GM12878 (cell line): ENCODE results near the gene LRTM1.

Experiments used
- CEBPZ ChIP-seq: fragments of 150-350 bp; IDR thresholded peaks from 2 replicates; pipeline ENCODE4 v1.6.1; 2016; ENCODE audit warnings: low read depth, low read length
- CHD1 ChIP-seq: IDR thresholded peaks from 2 replicates; pipeline ENCODE4 v1.6.1; 2012; ENCODE audit warnings: low read depth, low read length, improper control_type of control experiment
- JUND ChIP-seq: IDR thresholded peaks from 2 replicates; pipeline ENCODE4 v1.6.1; 2012; ENCODE audit warnings: low read depth, mild to moderate bottlenecking, low read length, improper control_type of control experiment, moderate library complexity
- NR2C2 ChIP-seq: IDR thresholded peaks from 2 replicates; pipeline ENCODE4 v1.6.1; 2011; ENCODE audit warnings: borderline replicate concordance, low read depth; ENCODE audit not compliant: control insufficient read depth, insufficient read length
- POLR2A ChIP-seq: IDR thresholded peaks from 2 replicates; pipeline ENCODE4 v1.6.1; 2011; ENCODE audit warnings: low read depth, mild to moderate bottlenecking, low read length
- RAD21 ChIP-seq: IDR thresholded peaks from 2 replicates; pipeline ENCODE4 v1.6.1; 2011; ENCODE audit warnings: mild to moderate bottlenecking, low read depth, low read length, moderate library complexity; ENCODE audit not compliant: insufficient read depth
- RBBP5 ChIP-seq: fragments of 200-600 bp; sonication (generic); conservative IDR thresholded peaks from 2 replicates; pipeline ENCODE4 v1.6.1; 2016
- SMC3 ChIP-seq: IDR thresholded peaks from 2 replicates; pipeline ENCODE4 v1.6.1; 2011; ENCODE audit warnings: low read length, improper control_type of control experiment, borderline replicate concordance
- TF ChIP-seq, protein P1 (sequence below), 3 experiments: IDR thresholded peaks in 2 of 3; conservative IDR thresholded peaks in 1 of 3; 2 replicates each; pipeline ENCODE4 v1.5.1; 2011; ENCODE audit warnings: low read depth in 3 of 3, low read length in 3 of 3, mild to moderate bottlenecking in 3 of 3, control low read depth in 2 of 3, moderate library complexity in 2 of 3, inconsistent platforms in 1 of 3, mixed read lengths in 1 of 3; ENCODE audit not compliant: control insufficient read depth in 2 of 3, insufficient read depth in 1 of 3; ENCODE audit errors: extremely low read depth in 1 of 3
- TF ChIP-seq, protein P2 (sequence below): IDR thresholded peaks from 2 replicates; pipeline ENCODE4 v1.6.1; 2012; ENCODE audit warnings: mild to moderate bottlenecking, low read depth, low read length

DNA sequence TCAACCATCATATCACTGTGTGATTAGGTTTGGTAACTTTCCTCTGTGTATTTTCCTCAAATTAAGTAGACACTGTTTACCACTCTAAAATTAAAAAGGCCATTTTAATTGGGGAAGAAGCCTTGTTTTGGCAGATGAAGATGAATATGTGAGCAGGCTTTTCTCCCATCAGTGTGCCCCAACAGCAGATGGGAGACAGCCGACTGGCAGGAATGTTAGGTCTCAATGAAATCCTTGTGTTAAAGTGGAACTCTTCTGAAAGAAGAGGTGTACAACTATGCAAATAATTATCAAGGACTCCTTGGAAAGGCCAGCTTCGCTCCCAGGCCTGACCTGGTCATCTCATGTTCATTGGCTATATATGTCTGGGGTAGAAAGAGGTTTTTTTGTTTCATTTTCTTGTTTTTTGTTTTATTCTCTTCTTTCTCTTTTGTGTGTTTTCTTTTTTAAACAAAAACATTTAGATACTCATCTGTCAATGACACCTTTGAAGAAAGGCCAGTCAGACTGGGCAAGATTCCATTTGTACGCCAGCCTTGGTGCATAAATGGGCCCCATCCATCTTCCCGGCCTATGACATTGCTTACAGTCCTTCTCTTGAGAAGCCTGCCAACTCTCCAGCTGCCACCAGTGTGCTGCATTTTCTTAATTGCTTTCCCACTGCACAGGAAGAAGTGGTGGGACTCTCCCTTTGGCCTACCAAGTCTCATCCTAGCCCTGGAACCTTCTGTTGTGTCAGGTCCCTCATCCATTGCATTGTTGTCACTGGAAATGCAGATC lies 25.8 kb downstream of the LRTM1 start:
- TF ChIP-seq CHD1, result no peak
- TF ChIP-seq, protein P1, sequence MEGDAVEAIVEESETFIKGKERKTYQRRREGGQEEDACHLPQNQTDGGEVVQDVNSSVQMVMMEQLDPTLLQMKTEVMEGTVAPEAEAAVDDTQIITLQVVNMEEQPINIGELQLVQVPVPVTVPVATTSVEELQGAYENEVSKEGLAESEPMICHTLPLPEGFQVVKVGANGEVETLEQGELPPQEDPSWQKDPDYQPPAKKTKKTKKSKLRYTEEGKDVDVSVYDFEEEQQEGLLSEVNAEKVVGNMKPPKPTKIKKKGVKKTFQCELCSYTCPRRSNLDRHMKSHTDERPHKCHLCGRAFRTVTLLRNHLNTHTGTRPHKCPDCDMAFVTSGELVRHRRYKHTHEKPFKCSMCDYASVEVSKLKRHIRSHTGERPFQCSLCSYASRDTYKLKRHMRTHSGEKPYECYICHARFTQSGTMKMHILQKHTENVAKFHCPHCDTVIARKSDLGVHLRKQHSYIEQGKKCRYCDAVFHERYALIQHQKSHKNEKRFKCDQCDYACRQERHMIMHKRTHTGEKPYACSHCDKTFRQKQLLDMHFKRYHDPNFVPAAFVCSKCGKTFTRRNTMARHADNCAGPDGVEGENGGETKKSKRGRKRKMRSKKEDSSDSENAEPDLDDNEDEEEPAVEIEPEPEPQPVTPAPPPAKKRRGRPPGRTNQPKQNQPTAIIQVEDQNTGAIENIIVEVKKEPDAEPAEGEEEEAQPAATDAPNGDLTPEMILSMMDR (IDR thresholded peaks at IDR 0.05 in 2 of 3, conservative IDR thresholded peaks at IDR 0.05 in 1 of 3; ENCODE audit: control insufficient read depth in 2 of 3, extremely low read depth in 1 of 3, insufficient read depth in 1 of 3, low read depth in 3 of 3, low read length in 3 of 3), result no peak
- TF ChIP-seq RBBP5, result no peak
- no peak for TF ChIP-seq JUND
- no peak for TF ChIP-seq NR2C2
- TF ChIP-seq CEBPZ, result no peak
- TF ChIP-seq, protein P2, sequence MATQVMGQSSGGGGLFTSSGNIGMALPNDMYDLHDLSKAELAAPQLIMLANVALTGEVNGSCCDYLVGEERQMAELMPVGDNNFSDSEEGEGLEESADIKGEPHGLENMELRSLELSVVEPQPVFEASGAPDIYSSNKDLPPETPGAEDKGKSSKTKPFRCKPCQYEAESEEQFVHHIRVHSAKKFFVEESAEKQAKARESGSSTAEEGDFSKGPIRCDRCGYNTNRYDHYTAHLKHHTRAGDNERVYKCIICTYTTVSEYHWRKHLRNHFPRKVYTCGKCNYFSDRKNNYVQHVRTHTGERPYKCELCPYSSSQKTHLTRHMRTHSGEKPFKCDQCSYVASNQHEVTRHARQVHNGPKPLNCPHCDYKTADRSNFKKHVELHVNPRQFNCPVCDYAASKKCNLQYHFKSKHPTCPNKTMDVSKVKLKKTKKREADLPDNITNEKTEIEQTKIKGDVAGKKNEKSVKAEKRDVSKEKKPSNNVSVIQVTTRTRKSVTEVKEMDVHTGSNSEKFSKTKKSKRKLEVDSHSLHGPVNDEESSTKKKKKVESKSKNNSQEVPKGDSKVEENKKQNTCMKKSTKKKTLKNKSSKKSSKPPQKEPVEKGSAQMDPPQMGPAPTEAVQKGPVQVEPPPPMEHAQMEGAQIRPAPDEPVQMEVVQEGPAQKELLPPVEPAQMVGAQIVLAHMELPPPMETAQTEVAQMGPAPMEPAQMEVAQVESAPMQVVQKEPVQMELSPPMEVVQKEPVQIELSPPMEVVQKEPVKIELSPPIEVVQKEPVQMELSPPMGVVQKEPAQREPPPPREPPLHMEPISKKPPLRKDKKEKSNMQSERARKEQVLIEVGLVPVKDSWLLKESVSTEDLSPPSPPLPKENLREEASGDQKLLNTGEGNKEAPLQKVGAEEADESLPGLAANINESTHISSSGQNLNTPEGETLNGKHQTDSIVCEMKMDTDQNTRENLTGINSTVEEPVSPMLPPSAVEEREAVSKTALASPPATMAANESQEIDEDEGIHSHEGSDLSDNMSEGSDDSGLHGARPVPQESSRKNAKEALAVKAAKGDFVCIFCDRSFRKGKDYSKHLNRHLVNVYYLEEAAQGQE, result no peak
- no peak for TF ChIP-seq SMC3
- no peak for TF ChIP-seq RAD21
- TF ChIP-seq POLR2A, result no peak
